ENCODE measurements around the gene FOXP4. TPM values are rescaled to one million over a fixed set of nuclear protein-coding genes. Genes with fewer than 3 reads are reported as not detected.

The FOXP4 gene
- total RNA-seq, 1 donor from 2014 or later: 22.4 TPM

DNA sequence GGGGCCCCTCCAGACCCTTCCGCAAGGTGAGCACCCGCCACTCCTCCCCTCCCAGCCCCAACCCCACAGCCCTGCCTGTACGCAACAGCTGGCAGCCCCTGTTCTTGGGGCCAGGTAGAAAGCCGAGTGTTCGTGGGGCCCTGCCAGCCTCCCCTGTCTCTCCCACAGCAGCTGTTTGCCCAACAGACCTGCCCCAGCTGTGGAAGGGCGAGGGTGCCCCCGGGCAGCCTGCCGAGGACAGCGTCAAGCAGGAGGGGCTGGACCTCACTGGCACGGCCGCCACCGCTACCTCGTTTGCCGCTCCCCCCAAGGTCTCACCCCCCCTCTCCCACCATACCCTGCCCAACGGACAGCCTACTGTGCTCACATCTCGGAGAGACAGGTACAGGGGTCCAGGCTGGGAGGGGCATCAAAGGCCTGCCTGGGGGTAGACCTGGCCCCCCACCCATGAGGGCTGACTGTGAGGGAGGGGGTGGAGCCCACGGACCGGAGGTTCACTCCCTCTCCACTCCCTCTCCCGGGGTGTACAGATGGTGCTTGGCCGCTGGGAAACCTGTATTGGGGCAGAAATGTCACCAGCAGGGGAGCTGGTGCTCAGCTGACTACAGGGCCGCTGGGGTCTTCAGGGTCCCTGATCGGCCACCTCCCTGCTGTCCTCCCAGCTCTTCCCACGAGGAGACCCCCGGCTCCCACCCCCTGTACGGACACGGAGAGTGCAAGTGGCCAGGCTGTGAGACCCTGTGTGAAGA, 41.1 kb downstream of the FOXP4 start:
- no peak for DNase-seq (ENCODE audit: low read depth)
- TF ChIP-seq, protein P1, sequence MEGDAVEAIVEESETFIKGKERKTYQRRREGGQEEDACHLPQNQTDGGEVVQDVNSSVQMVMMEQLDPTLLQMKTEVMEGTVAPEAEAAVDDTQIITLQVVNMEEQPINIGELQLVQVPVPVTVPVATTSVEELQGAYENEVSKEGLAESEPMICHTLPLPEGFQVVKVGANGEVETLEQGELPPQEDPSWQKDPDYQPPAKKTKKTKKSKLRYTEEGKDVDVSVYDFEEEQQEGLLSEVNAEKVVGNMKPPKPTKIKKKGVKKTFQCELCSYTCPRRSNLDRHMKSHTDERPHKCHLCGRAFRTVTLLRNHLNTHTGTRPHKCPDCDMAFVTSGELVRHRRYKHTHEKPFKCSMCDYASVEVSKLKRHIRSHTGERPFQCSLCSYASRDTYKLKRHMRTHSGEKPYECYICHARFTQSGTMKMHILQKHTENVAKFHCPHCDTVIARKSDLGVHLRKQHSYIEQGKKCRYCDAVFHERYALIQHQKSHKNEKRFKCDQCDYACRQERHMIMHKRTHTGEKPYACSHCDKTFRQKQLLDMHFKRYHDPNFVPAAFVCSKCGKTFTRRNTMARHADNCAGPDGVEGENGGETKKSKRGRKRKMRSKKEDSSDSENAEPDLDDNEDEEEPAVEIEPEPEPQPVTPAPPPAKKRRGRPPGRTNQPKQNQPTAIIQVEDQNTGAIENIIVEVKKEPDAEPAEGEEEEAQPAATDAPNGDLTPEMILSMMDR (IDR thresholded peaks at IDR 0.05; ENCODE audit: insufficient read depth, low read length, poor library complexity, severe bottlenecking): no peak
- Histone ChIP-seq H3K4me3 (ENCODE audit: low read depth, low read length) (no peak overlapping the region), H3K27me3 (ENCODE audit: control insufficient read depth, insufficient read depth, low read length) (no peaks in the 10 kb centered on the region), H3K36me3 (ENCODE audit: control insufficient read depth, insufficient read depth, low read length) (no peaks in the 10 kb centered on the region)

DNA sequence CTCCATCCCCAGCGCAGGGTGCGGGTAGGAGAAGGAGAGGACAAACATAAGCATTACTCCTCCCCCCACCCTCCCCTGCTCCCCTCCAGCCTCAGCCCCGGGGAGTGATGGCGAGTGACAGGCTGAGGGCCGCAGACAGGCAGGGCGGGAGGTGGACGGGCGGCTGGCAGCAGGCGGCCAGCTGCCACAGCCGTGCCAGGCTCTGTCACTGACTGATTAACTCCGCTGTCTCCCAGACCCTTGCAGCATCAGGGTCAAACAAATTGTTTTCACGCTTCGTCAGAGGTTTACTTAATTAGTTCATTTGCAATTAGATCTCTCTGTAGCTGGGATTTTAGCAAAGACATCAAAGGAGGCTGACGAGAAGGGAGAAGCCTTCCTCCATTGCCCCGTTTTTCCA, 41.9 kb downstream of the FOXP4 start:
- Histone ChIP-seq H3K27me3 (ENCODE audit: control insufficient read depth, insufficient read depth, low read length) (no peaks in the 10 kb centered on the region), H3K4me3 (ENCODE audit: low read depth, low read length) (no peak overlapping the region), H3K36me3 (ENCODE audit: control insufficient read depth, insufficient read depth, low read length) (peaks cover 1% of the 10 kb centered on the region)
- DNase-seq (ENCODE audit: low read depth): no peak
- TF ChIP-seq, protein P1 (IDR thresholded peaks at IDR 0.05; ENCODE audit: insufficient read depth, low read length, poor library complexity, severe bottlenecking): no peak

DNA sequence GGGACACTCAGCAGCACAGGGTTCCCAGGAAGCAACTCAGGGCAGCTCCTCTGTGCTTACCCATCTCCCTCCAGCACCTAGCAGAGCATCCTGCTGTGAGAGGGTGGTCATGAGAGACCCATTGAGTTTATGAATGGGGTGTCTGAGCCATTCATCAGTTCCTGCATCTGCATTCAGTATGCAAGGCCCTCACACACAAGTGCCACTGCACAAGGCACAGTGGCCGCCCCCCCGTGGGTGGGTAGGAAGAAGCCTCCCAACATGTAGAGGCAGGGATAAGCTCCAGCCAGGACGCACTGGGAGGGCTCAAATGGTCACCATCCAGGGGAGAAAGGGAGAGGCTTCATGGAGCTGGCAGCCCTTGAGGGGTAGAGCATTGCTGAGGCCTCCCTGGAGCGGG, 43.0 kb downstream of the FOXP4 start:
- DNase-seq (ENCODE audit: low read depth): no peak
- no peak overlapping the region for H3K4me3 ChIP-seq (ENCODE audit: low read depth, low read length)
- no peaks in the 10 kb centered on the region for H3K27me3 ChIP-seq (ENCODE audit: control insufficient read depth, insufficient read depth, low read length)
- peaks cover 1% of the 10 kb centered on the region for H3K36me3 ChIP-seq (ENCODE audit: control insufficient read depth, insufficient read depth, low read length)
- TF ChIP-seq, protein P1 (IDR thresholded peaks at IDR 0.05; ENCODE audit: insufficient read depth, low read length, poor library complexity, severe bottlenecking): no peak

DNA sequence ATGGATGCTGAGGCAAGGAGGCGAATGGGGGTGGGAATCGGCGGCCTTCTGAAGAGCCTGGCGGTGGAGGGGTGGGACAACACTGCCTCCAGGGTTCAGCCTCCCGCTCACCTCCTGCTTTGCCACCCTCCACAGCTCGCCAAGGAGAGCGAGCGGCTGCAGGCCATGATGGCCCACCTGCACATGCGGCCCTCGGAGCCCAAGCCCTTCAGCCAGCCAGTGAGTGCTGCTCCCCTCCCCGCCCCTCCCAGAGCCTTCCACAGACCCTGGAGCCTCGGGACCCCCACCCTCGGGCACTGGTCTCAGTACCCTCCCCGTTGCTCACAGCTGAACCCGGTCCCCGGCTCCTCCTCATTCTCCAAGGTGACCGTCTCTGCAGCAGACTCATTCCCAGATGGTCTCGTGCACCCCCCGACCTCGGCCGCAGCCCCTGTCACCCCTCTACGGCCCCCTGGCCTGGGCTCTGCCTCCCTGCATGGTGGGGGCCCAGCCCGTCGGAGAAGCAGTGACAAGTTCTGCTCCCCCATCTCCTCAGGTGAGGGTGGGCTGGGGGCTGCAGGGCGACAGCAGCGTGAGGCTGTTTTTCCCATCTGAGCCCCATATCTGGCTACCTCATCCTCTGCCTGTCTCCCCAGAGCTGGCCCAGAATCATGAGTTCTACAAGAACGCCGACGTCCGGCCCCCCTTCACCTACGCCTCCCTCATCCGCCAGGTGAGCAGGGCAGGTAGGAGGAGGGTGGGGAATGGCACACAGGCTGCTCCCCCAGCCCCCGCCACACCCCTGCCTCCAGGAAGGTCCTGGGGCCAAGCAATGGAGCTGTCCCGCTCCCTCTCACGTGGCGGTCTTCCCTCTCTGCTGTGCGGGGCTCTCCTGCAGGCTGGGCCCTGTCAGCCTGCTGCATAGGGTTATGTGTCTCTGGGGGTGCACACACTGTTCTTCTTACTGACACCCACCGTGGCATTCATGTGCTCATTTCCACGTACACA, 43.7 kb downstream of the FOXP4 start:
- no peaks in the 10 kb centered on the region for H3K27me3 ChIP-seq (ENCODE audit: control insufficient read depth, insufficient read depth, low read length)
- no peak overlapping the region for H3K4me3 ChIP-seq (ENCODE audit: low read depth, low read length)
- TF ChIP-seq, protein P1 (IDR thresholded peaks at IDR 0.05; ENCODE audit: insufficient read depth, low read length, poor library complexity, severe bottlenecking): no peak
- peaks cover 1% of the 10 kb centered on the region for H3K36me3 ChIP-seq (ENCODE audit: control insufficient read depth, insufficient read depth, low read length)
- no peak for DNase-seq (ENCODE audit: low read depth)

DNA sequence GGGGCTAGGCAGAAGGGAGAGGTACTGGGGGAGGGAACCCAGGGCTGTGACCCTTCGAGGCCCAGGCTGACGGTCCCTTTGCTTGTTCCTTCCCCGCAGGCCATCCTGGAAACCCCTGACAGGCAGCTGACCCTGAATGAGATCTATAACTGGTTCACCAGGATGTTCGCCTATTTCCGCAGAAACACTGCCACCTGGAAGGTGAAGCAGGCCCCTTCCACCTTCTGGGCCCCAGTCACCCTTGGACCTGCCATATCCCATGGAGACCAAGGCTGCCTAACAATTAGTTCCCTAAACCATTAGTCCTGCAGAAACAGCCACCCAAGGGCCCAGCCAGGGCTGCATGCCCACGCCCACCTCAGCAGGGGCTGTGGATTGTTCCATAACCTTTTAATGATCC, 44.9 kb downstream of the FOXP4 start:
- no peak overlapping the region for H3K4me3 ChIP-seq (ENCODE audit: low read depth, low read length)
- TF ChIP-seq, protein P1 (IDR thresholded peaks at IDR 0.05; ENCODE audit: insufficient read depth, low read length, poor library complexity, severe bottlenecking): no peak
- no peaks in the 10 kb centered on the region for H3K27me3 ChIP-seq (ENCODE audit: control insufficient read depth, insufficient read depth, low read length)
- peaks cover 1% of the 10 kb centered on the region for H3K36me3 ChIP-seq (ENCODE audit: control insufficient read depth, insufficient read depth, low read length)
- no peak for DNase-seq (ENCODE audit: low read depth)
